ENCODE measurements around the gene FOXQ1. TPM values are rescaled to one million over a fixed set of nuclear protein-coding genes. Genes with fewer than 3 reads are reported as not detected.
"Not testable (repeated sequence)": the region's sequence is repeated elsewhere in the genome, so short reads cannot be mapped to it uniquely, and the experiment has no call there.

The FOXQ1 gene
- total and polyA plus RNA-seq, 2 donors, result 9.0 to 10.8 TPM

DNA sequence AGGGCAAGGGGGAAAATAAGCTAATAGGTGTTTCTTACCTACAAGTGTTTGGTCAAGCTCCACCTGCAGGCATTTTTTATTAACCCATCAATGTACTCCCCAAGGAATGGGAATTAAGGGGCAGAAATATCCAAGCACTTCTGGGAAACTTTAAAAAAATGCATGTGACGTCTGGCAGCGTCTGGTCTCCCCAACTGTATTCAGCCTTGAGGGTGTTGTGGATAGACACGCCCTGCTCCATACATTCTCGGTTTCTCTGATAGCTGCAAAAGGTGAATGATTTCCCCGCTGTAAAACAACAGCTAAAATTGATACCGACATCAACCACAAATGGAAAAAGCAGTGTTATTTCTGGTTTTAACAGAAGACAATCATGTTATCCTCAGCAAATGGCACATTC is 2.5 kb upstream of the FOXQ1 start:
- 65% methylated on average over 6 of the region's 6 CpGs for WGBS
- no peak for DNase-seq (ENCODE audit: extremely low spot score)
- Histone ChIP-seq H3K27ac (ENCODE audit: low read depth) (no peak overlapping the region), H3K4me3 (ENCODE audit: low read depth, low read length) (no peak overlapping the region), H3K4me1 (ENCODE audit: insufficient read depth) (peaks cover 2% of the 10 kb centered on the region), H3K36me3 (ENCODE audit: insufficient read depth) (no peaks in the 10 kb centered on the region)

GRCh38 chr6:1310628-1311399 is 1.1 kb upstream of the FOXQ1 start:
- H3K4me3 ChIP-seq (ENCODE audit: low read depth, low read length), result peak overlapping the region; percentile 67
- WGBS, result 2% methylated on average over 43 of the region's 43 CpGs
- no peak for DNase-seq (ENCODE audit: extremely low spot score)
- peaks cover 2% of the 10 kb centered on the region for H3K4me1 ChIP-seq (ENCODE audit: insufficient read depth)
- peak overlapping the region; percentile 51 for H3K27ac ChIP-seq (ENCODE audit: low read depth)
- no peaks in the 10 kb centered on the region for H3K36me3 ChIP-seq (ENCODE audit: insufficient read depth)

GRCh38 chr6:1312203-1312472 is 240 bp downstream of the FOXQ1 start:
- H3K27ac ChIP-seq (ENCODE audit: low read depth), result peak overlapping the region; percentile 95
- WGBS, result under 1% methylated on average over 25 of the region's 25 CpGs
- H3K4me1 ChIP-seq (ENCODE audit: insufficient read depth), result peaks cover 2% of the 10 kb centered on the region
- H3K36me3 ChIP-seq (ENCODE audit: insufficient read depth), result no peaks in the 10 kb centered on the region
- peak overlapping the region; percentile 67 for H3K4me3 ChIP-seq (ENCODE audit: low read depth, low read length)
- no peak for DNase-seq (ENCODE audit: extremely low spot score)

- peak overlapping the region; percentile 95 for H3K27ac ChIP-seq (ENCODE audit: low read depth)
- WGBS, result 1% methylated on average over 109 of the region's 109 CpGs
- no peaks in the 10 kb centered on the region for H3K36me3 ChIP-seq (ENCODE audit: insufficient read depth)
- H3K4me3 ChIP-seq (ENCODE audit: low read depth, low read length), result peak overlapping the region; percentile 67
- no peak for DNase-seq (ENCODE audit: extremely low spot score)
- H3K4me1 ChIP-seq (ENCODE audit: insufficient read depth), result peaks cover 2% of the 10 kb centered on the region
Observed at GRCh38 chr6:1312473-1313367, 822 bp downstream of the FOXQ1 start.

- Histone ChIP-seq H3K4me1 (ENCODE audit: insufficient read depth) (peaks cover 2% of the 10 kb centered on the region), H3K36me3 (ENCODE audit: insufficient read depth) (no peaks in the 10 kb centered on the region), H3K4me3 (ENCODE audit: low read depth, low read length) (peak overlapping the region; percentile 67), H3K27ac (ENCODE audit: low read depth) (peak overlapping the region; percentile 81)
- 2% methylated on average over 64 of the region's 64 CpGs for WGBS
- no peak for DNase-seq (ENCODE audit: extremely low spot score)
Observed at GRCh38 chr6:1313384-1313766, 1.5 kb downstream of the FOXQ1 start.

- peak overlapping the region; percentile 67 for H3K4me3 ChIP-seq (ENCODE audit: low read depth, low read length)
- H3K4me1 ChIP-seq (ENCODE audit: insufficient read depth), result peaks cover 2% of the 10 kb centered on the region
- DNase-seq (ENCODE audit: extremely low spot score), result no peak
- WGBS, result 4% methylated on average over 45 of the region's 45 CpGs
- H3K36me3 ChIP-seq (ENCODE audit: insufficient read depth), result no peaks in the 10 kb centered on the region
- H3K27ac ChIP-seq (ENCODE audit: low read depth), result peak overlapping the region; percentile 81
Observed at GRCh38 chr6:1313767-1314503, 2.0 kb downstream of the FOXQ1 start.

DNA sequence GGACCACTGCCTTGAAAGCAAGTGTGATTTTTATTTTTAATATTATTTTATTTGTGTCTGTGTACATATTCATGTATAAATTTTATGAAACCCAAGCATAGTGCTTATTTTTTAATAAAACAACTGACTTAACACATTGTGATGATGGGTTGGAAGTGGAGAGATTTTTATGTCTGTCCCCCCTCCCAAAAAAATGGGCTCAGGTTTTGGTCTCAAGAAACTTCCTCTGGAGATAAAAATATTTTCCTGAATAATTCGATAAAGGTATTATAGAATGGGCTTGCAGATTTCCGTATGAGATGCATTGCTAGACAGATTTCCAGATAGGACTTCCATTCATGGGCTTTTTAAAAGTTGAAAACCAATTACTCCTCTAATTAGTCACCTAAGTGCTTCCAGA is 2.7 kb downstream of the FOXQ1 start:
- H3K4me3 ChIP-seq (ENCODE audit: low read depth, low read length), result peak overlapping the region; percentile 67
- H3K27ac ChIP-seq (ENCODE audit: low read depth), result no peak overlapping the region

GRCh38 chr6:1315201-1315559 is 3.3 kb downstream of the FOXQ1 start:
- Histone ChIP-seq H3K4me3 (ENCODE audit: low read depth, low read length) (no peak overlapping the region), H3K36me3 (ENCODE audit: insufficient read depth) (no peaks in the 10 kb centered on the region), H3K4me1 (ENCODE audit: insufficient read depth) (peaks cover 2% of the 10 kb centered on the region), H3K27ac (ENCODE audit: low read depth) (no peak overlapping the region)
- WGBS, result 63% methylated on average over 1 of the region's 1 CpG
- DNase-seq (ENCODE audit: extremely low spot score), result no peak

More for the DNA sequence above, 2.7 kb downstream of the FOXQ1 start:
- DNase-seq (ENCODE audit: extremely low spot score), result no peak
- peaks cover 2% of the 10 kb centered on the region for H3K4me1 ChIP-seq (ENCODE audit: insufficient read depth)
- 35% methylated on average over 2 of the region's 2 CpGs for WGBS
- no peaks in the 10 kb centered on the region for H3K36me3 ChIP-seq (ENCODE audit: insufficient read depth)

DNA sequence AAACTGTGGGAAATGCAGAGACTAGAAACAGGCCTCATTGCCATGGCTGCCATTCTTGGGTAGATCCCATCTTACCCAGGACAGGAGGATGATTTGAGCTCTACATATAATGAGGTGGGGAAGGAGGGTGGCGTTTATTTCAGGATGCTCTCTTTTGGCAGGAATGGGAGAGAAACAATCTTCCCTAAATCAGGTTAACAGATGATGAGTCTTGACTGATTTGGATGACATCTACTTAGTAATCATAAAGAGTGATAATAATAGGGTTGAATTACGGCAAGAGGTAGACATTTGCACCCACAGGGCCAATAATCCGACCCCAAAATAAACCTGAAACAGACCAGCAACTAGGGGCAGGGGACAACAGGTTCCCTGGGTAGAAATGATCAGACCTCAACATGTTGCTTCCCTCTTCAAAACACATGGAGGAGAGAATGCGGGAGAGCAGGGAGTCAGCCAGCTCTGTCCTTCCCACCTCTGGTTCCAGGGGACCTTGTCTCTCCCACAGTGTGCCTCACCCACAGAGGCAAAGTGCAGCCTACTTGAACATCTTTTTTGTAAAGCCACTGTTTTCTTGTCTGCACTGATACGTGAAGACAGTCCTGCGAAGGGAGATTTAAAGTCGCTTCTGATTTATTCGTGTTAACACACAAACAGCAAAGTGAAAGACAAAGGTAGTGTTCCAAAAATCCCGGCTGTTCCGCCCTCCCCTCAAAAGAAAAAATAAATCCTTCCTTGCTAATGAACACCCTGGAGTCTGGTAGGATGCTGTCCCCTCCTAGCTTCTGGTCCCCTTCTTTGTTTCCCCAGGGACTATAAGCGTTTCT is 3.9 kb downstream of the FOXQ1 start:
- no peaks in the 10 kb centered on the region for H3K36me3 ChIP-seq (ENCODE audit: insufficient read depth)
- WGBS, result 35% methylated on average over 11 of the region's 11 CpGs
- H3K4me3 ChIP-seq (ENCODE audit: low read depth, low read length), result peak overlapping the region; percentile 45
- peaks cover 2% of the 10 kb centered on the region for H3K4me1 ChIP-seq (ENCODE audit: insufficient read depth)
- H3K27ac ChIP-seq (ENCODE audit: low read depth), result no peak overlapping the region
- no peak for DNase-seq (ENCODE audit: extremely low spot score)

DNA sequence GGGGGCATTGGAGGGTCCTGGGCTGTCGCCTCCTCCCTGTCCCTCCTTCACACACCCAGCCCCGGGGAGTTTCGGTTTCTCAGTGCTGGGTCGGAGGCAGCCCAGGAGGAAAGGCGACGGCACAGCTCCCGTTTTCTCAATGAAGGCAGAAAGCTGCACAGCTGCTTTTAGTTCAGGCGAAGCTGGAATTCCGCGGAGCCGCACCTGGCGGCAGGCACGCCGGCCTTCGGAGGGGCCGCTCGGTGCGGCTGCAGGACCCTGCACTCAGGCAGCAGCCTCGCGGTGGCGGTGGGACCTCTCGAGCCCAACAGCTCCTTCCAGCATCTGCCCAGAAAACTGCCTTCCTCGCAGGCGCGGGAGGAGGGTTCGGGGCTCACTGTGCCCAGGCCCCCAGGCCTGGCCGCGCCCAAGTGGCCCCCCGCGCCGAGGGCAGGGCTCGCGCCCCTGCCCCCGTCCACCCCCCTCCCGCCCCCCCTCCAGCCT is 4.6 kb downstream of the FOXQ1 start:
- no peak for DNase-seq (ENCODE audit: extremely low spot score)
- Histone ChIP-seq H3K4me1 (ENCODE audit: insufficient read depth) (peaks cover 2% of the 10 kb centered on the region), H3K27ac (ENCODE audit: low read depth) (peak overlapping the region; percentile 52), H3K36me3 (ENCODE audit: insufficient read depth) (no peaks in the 10 kb centered on the region), H3K4me3 (ENCODE audit: low read depth, low read length) (peak overlapping the region; percentile 45)
- under 1% methylated on average over 33 of the region's 35 CpGs for WGBS

DNA sequence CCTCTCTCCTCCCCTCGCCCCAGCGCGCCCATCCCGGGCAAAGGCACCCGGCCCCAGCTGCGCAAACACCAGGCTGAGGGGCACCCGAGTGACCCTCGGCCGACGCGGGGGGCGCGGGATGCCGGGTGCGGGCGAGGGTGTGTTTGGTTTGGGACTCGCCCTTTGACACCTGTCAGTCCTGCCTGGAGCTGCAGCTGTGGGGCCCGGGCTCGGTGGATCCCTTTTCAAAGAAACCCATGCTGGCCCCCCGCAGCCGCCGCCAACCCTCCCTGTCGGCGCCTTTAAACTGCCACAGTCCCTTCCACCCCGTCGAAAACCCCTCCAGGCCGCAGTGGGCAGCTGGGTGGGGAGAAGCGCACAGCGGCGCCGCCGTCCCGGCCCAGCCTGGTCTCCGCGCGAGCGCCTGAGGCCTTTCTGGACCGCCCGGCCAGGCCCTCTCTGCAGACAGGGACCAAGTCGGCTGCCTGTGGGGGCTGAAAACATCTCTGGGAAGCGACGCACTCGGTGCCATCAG is 5.5 kb downstream of the FOXQ1 start:
- H3K27ac ChIP-seq (ENCODE audit: low read depth), result no peak overlapping the region
- WGBS, result 60% methylated on average over 43 of the region's 43 CpGs

GRCh38 chr6:1318036-1318435 is 6.1 kb downstream of the FOXQ1 start:
- DNase-seq (ENCODE audit: extremely low spot score), result no peak
- no peaks in the 10 kb centered on the region for H3K36me3 ChIP-seq (ENCODE audit: insufficient read depth)
- H3K4me3 ChIP-seq (ENCODE audit: low read depth, low read length), result no peak overlapping the region
- no peak overlapping the region for H3K27ac ChIP-seq (ENCODE audit: low read depth)
- 67% methylated on average over 7 of the region's 7 CpGs for WGBS
- no peaks in the 10 kb centered on the region for H3K4me1 ChIP-seq (ENCODE audit: insufficient read depth)

More for the DNA sequence above, 5.5 kb downstream of the FOXQ1 start:
- H3K4me1 ChIP-seq (ENCODE audit: insufficient read depth), result peaks cover 2% of the 10 kb centered on the region
- no peak overlapping the region for H3K4me3 ChIP-seq (ENCODE audit: low read depth, low read length)
- DNase-seq (ENCODE audit: extremely low spot score), result no peak
- H3K36me3 ChIP-seq (ENCODE audit: insufficient read depth), result no peaks in the 10 kb centered on the region

- not testable (repeated sequence) for H3K4me3 ChIP-seq (ENCODE audit: low read depth, low read length); DNase-seq (ENCODE audit: extremely low spot score); H3K36me3 ChIP-seq (ENCODE audit: insufficient read depth); H3K27ac ChIP-seq (ENCODE audit: low read depth); H3K4me1 ChIP-seq (ENCODE audit: insufficient read depth)
- 84% methylated on average over 15 of the region's 22 CpGs for WGBS
Observed at GRCh38 chr6:1318584-1318983, 6.7 kb downstream of the FOXQ1 start.

All from urinary bladder (tissue), 4 donors.